ENCODE measurements around the gene BACH2.
A peak's percentile ranks its signal among the peaks of the same experiment; 100 is the strongest.
"Not testable (repeated sequence)": the region's sequence is repeated elsewhere in the genome, so short reads cannot be mapped to it uniquely, and the experiment has no call there.

Gene BACH2

DNA sequence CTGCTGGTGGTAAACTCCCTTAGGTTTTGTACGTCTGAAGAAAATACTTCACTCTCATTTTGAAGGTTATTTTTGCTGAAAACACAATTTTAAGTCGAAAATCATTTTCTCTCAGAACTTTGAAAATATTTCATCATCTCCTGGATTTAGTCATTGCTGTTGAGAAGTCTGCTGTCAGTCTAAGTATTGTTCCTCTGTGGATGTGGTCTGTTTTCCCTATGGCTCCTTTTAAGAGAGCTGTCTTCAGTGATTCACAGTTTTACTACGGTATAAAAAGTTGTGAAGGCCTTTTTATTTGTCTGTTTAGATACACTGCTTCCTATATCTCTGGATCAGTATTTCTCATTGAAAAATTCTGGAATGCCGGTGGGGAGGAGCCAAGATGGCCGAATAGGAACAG lies 243.0 kb downstream of the BACH2 start:
- DNase-seq (ENCODE audit: low spot score in 2 of 2), result no peak
- ATAC-seq, result no peak
- Mint-ChIP-seq H3K4me1 (peaks cover 29% of the 10 kb centered on the region), H3K4me3 (no peak overlapping the region), H3K9me3 (peaks cover 5% of the 10 kb centered on the region), H3K27ac (peak overlapping the region; percentile 29), H3K36me3 (peaks cover 12% of the 10 kb centered on the region)

DNA sequence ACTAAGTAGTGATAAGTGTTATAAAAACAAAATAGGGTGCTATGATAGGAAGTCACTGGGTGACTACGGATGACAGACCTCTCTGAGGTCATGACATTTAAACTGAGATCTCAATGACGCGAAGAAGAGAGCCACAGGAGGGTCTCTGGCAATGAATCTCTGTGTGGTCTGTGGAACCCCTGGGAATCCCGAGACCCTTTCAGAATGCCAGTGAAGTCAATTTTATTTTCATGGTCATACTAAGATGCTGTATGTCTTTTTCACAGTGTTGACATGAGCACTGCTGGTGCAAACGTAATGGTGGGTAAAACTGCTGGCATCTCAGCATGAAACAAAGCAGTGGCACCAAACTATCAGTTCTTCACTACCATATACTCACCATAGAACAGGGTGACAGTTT lies 247.3 kb downstream of the BACH2 start:
- DNase-seq (ENCODE audit: low spot score in 2 of 2) (peak in 1 of 2 donors; percentile 69), ATAC-seq (peak; percentile 76)
- Mint-ChIP-seq H3K4me3 (peak overlapping the region; percentile 58), H3K36me3 (peaks cover 19% of the 10 kb centered on the region), H3K4me1 (peaks cover 36% of the 10 kb centered on the region), H3K9me3 (no peaks in the 10 kb centered on the region), H3K27ac (peak overlapping the region; percentile 87)

DNA sequence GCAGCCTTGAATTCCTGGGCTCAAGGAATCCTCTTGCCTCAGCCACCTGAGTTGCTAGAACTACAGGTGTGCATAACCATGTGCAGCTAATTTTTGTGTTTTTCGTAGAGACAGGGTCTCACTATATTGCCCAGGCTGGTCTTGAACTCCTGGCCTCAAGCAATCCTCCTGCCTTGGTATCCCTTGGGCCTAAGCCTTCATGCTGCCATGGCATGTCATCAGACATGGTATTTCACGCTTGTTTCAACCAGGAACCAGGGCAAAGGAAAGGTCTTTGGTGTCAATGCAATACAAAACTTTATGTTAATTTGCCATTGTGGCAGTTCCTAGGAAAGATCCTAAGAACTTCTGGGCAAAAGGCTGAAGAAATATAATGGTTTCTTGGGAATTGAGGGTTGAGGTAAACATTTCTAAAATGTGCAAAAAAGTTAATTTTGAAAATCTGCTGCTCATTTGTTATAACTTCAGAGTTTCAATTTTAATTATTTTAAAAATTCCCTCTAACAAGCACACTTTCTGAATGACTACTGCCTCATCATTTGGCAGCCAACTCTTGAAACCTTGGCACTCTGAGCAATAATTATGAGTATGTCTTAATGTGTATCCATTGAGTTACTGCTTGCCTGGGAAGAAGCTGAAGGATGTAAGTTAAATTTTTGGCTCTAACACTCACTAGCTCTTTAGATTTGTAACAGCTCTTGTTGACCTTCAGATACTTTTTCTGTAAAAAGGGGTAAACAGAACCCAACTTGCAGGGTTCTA lies 248.3 kb downstream of the BACH2 start:
- ATAC-seq, result peak; percentile 72
- peaks cover 29% of the 10 kb centered on the region for H3K4me1 Mint-ChIP-seq
- H3K4me3 Mint-ChIP-seq, result peak overlapping the region; percentile 58

DNA sequence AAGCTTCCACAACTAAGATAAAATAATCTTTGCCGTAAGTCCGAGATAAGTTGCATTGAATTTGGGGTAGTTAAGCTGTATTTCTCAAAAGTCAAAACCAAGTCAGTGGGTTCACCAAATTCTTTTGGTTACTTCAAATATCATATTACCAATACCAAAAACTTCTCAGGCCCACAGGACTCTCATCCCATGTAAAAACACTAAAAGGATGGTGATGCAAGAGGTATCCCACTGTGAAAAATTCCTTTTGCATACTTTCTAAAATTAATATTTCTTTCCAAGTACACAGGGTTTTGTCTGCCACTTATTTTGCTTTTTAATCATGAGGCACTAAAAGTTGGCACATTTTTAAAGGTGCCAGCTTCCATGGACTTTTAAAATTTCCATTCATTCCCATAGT lies 251.1 kb downstream of the BACH2 start:
- Mint-ChIP-seq H3K27ac (no peak overlapping the region), H3K4me3 (no peak overlapping the region), H3K4me1 (peaks cover 26% of the 10 kb centered on the region), H3K36me3 (peaks cover 8% of the 10 kb centered on the region), H3K9me3 (no peaks in the 10 kb centered on the region)
- no peak for ATAC-seq
- DNase-seq (ENCODE audit: low spot score in 2 of 2), result no peak

More for the DNA sequence above, 248.3 kb downstream of the BACH2 start:
- Mint-ChIP-seq H3K27ac (peak overlapping the region; percentile 87), H3K36me3 (peaks cover 13% of the 10 kb centered on the region), H3K9me3 (no peaks in the 10 kb centered on the region)
- no peak for DNase-seq (ENCODE audit: low spot score in 2 of 2)

DNA sequence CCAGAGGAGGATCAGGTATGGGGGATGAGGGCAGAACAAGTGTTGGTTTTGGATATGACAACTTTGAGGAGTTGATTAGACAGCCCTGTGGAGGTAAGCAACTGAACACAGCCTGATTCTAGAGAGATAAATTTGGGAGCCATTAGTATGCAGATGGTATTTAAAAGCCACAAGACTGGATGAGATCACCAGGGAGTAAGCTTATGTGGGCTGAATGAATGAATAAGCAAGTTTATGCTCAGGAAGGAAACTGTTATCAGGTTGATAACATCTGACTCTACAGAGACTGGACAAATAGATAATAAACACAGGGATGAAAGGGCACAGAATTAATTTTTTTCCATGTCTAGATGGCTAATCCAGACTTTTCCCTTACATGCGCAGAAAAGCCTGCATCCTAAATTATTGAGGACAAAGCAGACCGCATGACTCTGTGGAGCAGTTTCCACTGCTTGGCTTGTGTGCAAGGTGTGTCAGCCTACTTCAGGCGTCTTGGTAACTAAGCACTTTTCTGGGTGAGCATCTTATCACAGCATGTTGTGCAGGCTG lies 251.7 kb downstream of the BACH2 start:
- Mint-ChIP-seq H3K27ac (no peak overlapping the region), H3K36me3 (peaks cover 14% of the 10 kb centered on the region), H3K4me1 (peaks cover 26% of the 10 kb centered on the region), H3K4me3 (no peak overlapping the region), H3K9me3 (no peaks in the 10 kb centered on the region)
- peak; percentile 75 for ATAC-seq
- no peak for DNase-seq (ENCODE audit: low spot score in 2 of 2)

DNA sequence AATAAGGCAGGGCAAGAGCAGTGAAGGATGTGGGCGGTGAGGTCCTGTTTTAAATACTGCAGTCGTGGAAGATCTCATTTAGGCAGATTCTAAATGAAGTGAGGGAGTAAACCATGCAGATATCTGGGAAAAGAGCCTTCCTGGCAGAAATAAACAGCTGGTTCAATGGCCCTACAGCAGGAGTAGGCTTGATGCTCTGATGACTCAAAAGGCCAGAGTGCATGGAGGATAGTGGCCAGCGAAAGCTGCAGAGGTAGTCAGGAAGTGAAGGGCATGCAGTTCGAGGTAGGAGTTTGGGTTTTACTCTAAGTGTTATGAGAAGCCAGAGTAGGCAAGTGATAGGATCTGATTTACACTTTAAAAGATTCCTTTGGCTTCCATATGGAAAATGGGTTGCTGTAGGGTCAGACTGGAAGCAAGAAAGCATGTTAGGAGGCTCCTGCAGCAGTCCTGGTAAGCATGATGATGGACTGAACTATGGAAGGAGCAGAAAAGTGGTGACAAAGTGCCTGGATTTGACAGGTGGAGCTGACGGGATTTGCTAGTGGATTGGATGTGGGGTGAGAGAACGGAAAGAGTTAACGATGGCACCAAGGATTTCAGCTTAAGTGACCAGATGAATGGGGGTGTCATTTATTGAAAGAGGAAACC lies 252.3 kb downstream of the BACH2 start:
- peaks cover 20% of the 10 kb centered on the region for H3K36me3 Mint-ChIP-seq
- H3K9me3 Mint-ChIP-seq, result no peaks in the 10 kb centered on the region
- H3K4me3 Mint-ChIP-seq, result no peak overlapping the region
- DNase-seq (ENCODE audit: low spot score in 2 of 2) (no peak), ATAC-seq (peak; percentile 70)
- no peak overlapping the region for H3K27ac Mint-ChIP-seq
- H3K4me1 Mint-ChIP-seq, result peaks cover 20% of the 10 kb centered on the region

DNA sequence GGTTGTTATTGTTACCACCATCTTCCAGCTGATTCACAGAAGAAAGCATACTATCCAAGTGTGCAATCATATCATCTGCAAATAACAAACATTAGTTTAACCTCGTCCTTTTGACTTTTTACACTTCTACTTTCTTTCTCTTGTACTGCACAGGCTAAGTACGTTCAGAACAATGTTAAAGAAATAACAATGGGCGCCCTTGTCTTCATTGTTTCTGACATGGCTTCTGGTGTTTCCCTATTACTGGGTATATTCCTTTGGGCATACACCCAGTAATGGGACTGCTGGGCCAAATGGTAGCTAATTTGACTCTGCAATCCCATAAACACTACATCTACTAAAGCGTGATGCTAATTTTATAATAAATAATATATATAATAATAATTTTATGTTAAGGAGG lies 255.7 kb downstream of the BACH2 start:
- H3K4me3 Mint-ChIP-seq, result no peak overlapping the region
- peaks cover 30% of the 10 kb centered on the region for H3K36me3 Mint-ChIP-seq
- peaks cover 13% of the 10 kb centered on the region for H3K4me1 Mint-ChIP-seq
- ATAC-seq, result no peak
- H3K27ac Mint-ChIP-seq, result no peak overlapping the region
- H3K9me3 Mint-ChIP-seq, result no peaks in the 10 kb centered on the region
- DNase-seq (ENCODE audit: low spot score in 2 of 2), result no peak

DNA sequence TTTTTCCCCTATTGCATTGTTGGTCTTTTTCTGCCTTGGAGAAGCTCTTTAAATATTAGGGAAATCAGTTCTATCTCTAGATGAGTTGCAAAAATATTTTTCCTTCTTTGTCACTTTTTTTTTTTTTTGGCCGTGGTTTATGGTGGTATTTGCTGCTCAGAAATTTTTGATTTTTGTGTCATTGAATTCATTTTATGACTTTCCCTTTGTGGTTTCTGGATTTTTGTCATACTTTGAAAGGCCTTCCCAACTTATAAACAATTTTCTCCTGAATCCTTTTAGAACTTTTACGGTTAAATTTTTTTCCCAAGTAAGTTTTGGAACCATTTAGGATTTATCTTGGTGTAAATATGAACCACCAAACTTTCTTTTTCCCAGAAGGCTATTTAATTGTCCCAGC lies 256.7 kb downstream of the BACH2 start:
- DNase-seq (ENCODE audit: low spot score in 2 of 2), result no peak
- peaks cover 30% of the 10 kb centered on the region for H3K36me3 Mint-ChIP-seq
- no peak overlapping the region for H3K27ac Mint-ChIP-seq
- no peaks in the 10 kb centered on the region for H3K9me3 Mint-ChIP-seq
- peaks cover 18% of the 10 kb centered on the region for H3K4me1 Mint-ChIP-seq
- no peak overlapping the region for H3K4me3 Mint-ChIP-seq
- no peak for ATAC-seq

DNA sequence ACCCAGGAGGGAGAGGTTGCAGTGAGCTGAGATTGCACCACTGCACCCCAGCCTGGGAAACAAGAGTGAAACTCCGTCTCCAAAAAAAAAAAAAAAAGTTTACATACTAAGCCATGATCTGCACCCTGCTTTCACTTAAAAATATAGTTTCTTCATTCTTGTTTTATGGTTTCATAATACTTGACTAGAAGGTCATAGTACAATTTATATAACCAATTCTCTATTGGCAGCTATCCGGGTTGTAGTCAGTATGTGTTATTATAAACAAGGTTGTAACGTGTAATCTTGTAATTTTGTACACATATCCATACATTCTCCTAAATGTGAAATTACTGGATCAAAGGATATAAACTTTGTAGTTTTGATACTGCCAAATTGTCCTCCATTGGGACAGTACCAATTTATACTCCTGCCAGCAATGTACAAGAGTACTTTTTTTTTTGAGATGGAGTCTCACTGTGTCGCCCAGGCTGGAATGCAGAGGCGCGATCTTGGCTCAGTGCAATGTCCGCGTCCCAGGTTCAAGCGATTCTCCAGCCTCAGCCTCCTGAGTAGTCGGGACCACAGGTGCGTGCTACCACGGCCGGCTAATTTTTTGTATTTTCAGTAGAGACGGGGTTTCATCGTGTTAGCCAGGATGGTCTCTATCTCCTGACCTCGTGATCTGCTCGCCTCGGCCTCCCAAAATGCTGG lies 257.5 kb downstream of the BACH2 start:
- no peak for DNase-seq (ENCODE audit: low spot score in 2 of 2)
- H3K4me1 Mint-ChIP-seq, result peaks cover 22% of the 10 kb centered on the region
- H3K27ac Mint-ChIP-seq, result no peak overlapping the region
- no peak for ATAC-seq
- no peaks in the 10 kb centered on the region for H3K9me3 Mint-ChIP-seq
- no peak overlapping the region for H3K4me3 Mint-ChIP-seq
- peaks cover 30% of the 10 kb centered on the region for H3K36me3 Mint-ChIP-seq

DNA sequence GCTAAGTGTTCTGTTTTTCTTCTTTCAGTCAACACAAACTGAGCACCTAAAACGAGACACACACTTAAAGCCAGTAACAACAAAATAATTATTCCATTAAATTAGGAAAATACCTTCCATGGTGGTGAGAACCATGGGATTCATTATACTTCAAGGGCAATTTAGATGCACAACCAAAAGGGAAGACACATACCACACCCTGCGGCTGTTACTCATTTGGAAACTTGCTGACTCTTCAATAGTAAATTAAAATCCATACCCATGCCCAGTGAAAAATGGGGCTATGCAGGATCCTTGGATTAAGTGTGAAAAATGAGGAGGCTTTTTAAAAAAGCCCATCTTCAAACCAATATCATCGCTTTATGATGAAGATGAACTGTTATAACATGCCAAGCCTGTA lies 259.7 kb downstream of the BACH2 start:
- H3K9me3 Mint-ChIP-seq, result no peaks in the 10 kb centered on the region
- peak overlapping the region; percentile 38 for H3K27ac Mint-ChIP-seq
- DNase-seq (ENCODE audit: low spot score in 2 of 2) (no peak), ATAC-seq (no peak)
- H3K4me1 Mint-ChIP-seq, result peaks cover 22% of the 10 kb centered on the region
- H3K4me3 Mint-ChIP-seq, result no peak overlapping the region
- H3K36me3 Mint-ChIP-seq, result peaks cover 30% of the 10 kb centered on the region

DNA sequence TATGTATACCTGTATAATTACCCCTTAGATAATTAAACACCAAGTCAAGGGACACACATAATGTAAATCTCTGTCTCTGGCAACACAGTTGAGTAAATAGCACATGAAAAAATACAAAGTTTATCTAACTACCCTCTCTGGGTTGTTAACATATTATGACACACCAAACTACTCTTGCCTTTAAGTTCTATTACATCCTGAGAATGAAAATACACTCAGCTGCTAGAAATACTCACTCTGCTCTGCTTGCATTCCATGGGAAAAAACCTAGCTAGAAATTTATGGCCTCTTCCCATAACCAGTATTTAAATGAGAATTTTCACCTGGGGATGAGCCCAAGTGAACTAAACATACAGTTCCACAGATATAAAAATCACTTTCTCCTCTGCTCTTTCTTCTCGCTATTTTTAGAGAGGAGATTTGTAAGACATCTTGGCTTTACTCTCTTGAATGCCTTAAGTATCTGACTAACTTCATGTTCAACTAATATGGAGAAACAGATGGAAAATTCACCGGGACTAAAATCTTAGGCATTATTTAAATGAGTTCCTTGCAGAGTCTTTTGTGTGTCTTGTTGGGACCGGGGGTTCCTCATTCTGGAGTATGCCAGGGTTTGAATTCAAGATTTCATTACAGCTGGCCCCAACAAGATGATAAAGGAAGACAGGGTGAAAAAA lies 261.5 kb downstream of the BACH2 start:
- peaks cover 25% of the 10 kb centered on the region for H3K36me3 Mint-ChIP-seq
- DNase-seq (ENCODE audit: low spot score in 2 of 2) (no peak), ATAC-seq (no peak)
- no peak overlapping the region for H3K27ac Mint-ChIP-seq
- no peak overlapping the region for H3K4me3 Mint-ChIP-seq
- peaks cover 25% of the 10 kb centered on the region for H3K4me1 Mint-ChIP-seq
- no peaks in the 10 kb centered on the region for H3K9me3 Mint-ChIP-seq

DNA sequence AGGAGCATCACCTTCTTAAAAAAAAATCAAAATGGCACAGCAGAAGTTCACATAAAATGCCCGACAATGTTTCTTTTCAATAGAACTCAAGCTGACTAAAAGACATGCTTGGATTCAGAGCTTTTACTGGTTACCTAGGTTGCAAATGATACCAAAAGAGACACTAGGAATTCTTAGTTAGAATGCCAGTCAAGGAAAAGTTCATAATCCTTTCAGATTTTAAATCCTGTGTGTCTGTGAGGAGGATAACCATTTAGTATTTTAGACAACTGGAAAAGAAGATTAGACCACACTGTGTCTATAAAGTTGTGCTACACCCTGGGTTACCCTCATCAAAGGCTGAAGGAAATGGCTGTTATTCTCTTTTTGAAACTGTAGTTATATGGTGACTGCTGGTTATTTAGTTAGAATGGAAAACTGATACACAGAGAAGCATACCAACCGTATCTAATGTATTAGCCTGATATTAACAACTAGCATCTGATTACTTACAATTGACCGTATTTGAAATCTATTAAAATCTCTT lies 262.8 kb downstream of the BACH2 start:
- Mint-ChIP-seq H3K4me1 (peaks cover 39% of the 10 kb centered on the region), H3K27ac (no peak overlapping the region), H3K4me3 (no peak overlapping the region), H3K36me3 (peaks cover 11% of the 10 kb centered on the region), H3K9me3 (no peaks in the 10 kb centered on the region)
- ATAC-seq (no peak), DNase-seq (ENCODE audit: low spot score in 2 of 2) (no peak)

DNA sequence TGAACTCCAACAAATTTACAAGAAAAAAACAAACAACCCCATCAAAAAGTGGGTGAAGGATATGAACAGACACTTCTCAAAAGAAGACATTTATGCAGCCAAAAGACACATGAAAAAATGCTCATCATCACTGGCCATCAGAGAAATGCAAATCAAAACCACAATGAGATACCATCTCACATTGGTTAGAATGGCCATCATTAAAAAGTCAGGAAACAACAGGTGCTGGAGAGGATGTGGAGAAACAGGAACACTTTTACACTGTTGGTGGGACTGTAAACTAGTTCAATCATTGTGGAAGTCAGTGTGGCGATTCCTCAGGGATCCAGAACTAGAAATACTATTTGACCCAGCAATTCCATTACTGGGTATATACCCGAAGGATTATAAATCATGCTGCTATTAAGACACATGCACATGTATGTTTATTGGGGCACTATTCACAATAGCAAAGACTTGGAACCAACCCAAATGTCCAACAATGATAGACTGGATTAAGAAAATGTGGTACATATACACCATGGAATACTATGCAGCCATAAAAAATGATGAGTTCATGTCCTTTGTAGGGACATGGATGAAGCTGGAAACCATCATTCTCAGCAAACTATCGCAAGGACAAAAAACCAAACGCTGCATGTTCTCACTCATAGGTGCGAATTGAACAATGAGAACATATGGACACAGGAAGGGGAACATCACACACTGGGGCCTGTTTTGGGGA lies 264.0 kb downstream of the BACH2 start:
- not testable (repeated sequence) for H3K4me3 Mint-ChIP-seq; ATAC-seq; H3K27ac Mint-ChIP-seq; H3K36me3 Mint-ChIP-seq; DNase-seq (ENCODE audit: low spot score in 2 of 2); H3K9me3 Mint-ChIP-seq
- H3K4me1 Mint-ChIP-seq, result peaks cover 50% of the 10 kb centered on the region

DNA sequence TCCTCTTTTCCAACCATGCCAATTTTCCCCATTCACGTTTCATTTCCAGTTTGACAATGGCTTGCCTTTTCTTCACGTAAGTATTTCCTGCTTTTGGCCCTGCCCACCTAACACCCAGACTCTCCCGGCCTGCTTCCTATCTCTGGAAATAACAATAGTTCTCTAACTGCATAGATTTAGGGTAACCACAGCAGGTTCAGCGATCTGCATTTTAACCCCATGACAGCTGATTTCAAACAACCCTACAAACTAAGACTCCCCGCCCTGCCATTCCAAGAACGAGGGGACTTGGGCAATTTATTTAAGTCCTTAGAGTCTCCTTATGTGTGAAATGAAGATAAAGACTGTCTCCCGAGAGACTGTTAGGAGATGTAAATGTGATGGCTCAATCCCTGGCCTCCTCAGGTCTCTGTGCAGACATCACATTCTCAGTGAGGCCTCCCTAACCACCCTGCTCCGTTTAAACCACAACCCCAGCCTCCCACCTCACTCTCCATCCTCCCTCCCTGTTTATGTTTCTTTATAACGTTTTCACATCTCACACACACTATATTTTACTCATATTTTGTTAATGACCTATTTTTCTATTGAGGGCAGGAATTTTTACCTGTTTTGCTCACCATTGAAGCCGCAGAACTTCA lies 267.5 kb downstream of the BACH2 start:
- peak; percentile 33 for ATAC-seq
- peak overlapping the region; percentile 39 for H3K27ac Mint-ChIP-seq
- peaks cover 15% of the 10 kb centered on the region for H3K36me3 Mint-ChIP-seq
- peaks cover 59% of the 10 kb centered on the region for H3K4me1 Mint-ChIP-seq
- no peak for DNase-seq (ENCODE audit: low spot score in 2 of 2)
- H3K4me3 Mint-ChIP-seq, result peak overlapping the region; percentile 52
- H3K9me3 Mint-ChIP-seq, result no peaks in the 10 kb centered on the region

All from stimulated activated effector memory CD8-positive, alpha-beta T cell treated with anti-CD3 and anti-CD28 coated beads, Interleukin-12 subunit alpha, Interleukin-12 subunit beta, amount 100 ng/mL, for 72 hours (primary cell).